HCT116 (cell line): ENCODE data around the gene RPL36AL. TPM values are rescaled to one million over a fixed set of nuclear protein-coding genes. Genes with fewer than 3 reads are reported as not detected.
"Not testable (repeated sequence)": the region's sequence is repeated elsewhere in the genome, so short reads cannot be mapped to it uniquely, and the experiment has no call there.

ENCODE experiments used
- ATAC-seq: fragments of 200-7000 bp; cut with Tn5 transposase; 2 replicates; pipeline ENCODE4 v1.9.1; 2020; ENCODE audit warnings: mild to moderate bottlenecking, moderate library complexity
- BruUV-seq: library from RNA; stranded (reverse); fragments of 400-500 nt; replicated peaks from 2 replicates; lab custom pipeline; 2021; lab: Mats Ljungman, UMichigan
- CTCF ChIA-PET: fragments of 300-600 bp; sonication (Branson Sonifier 250); formaldehyde crosslinking; loops from one replicate; lab custom pipeline; 2021; ENCODE audit warnings: antibody characterized with exemption; lab: Charles Lee
- POLR2A ChIA-PET: fragments of 300-600, 350-600 bp; sonication (Branson Sonifier 250); formaldehyde crosslinking; loops from one replicate; lab custom pipeline; 2021; ENCODE audit warnings: antibody characterized with exemption; lab: Charles Lee
- RAD21 ChIA-PET, 2 experiments: fragments of 300-600 bp; sonication (Branson Sonifier 250); formaldehyde crosslinking; loops; one replicate each; lab custom pipeline; 2023; ENCODE audit warnings: low total read pairs in 2 of 2; ENCODE audit not compliant: uncharacterized antibody in 2 of 2, unreplicated experiment in 2 of 2, low non-redundant PET in 1 of 2; lab: Charles Lee
- DNase-seq: peaks from one replicate; pipeline ENCODE4 v3.0.0-alpha.2; 2010; ENCODE audit warnings: low read depth, low spot score
- H2AFZ ChIP-seq: fragments of 200-600 bp; shearing (Covaris generic), sonication (generic); 2 replicates; pipeline ENCODE4 v1.6.1; 2017; ENCODE audit warnings: low read depth, mixed run types, mixed read lengths, antibody characterized with exemption, low read length; ENCODE audit not compliant: poor library complexity, severe bottlenecking
- H3K27ac ChIP-seq: 2 replicates; pipeline ENCODE4 v1.5.1; 2012; ENCODE audit warnings: low read depth, low read length
- H3K27me3 ChIP-seq: fragments of 200-600 bp; sonication (generic); 2 replicates; pipeline ENCODE4 v1.6.1; 2016; ENCODE audit warnings: mixed run types, low read length, mixed read lengths; ENCODE audit not compliant: insufficient read depth
- H3K36me3 ChIP-seq, 2 experiments: fragments of 200-500 bp in 1 of 2; fragments of 200-600 bp in 1 of 2; sonication (Bioruptor generic) in 1 of 2; sonication (generic) in 1 of 2; 2 replicates each; pipeline versions ENCODE4 v1.5.1 to v1.6.1; 2014 to 2016; ENCODE audit warnings: low read length in 2 of 2, inconsistent platforms in 1 of 2, mixed read lengths in 1 of 2, mixed run types in 1 of 2; ENCODE audit not compliant: insufficient read depth in 2 of 2, control insufficient read depth in 1 of 2
- H3K4me1 ChIP-seq, 2 experiments: fragments of 200-600 bp in 1 of 2; sonication (generic) in 1 of 2; 2 replicates each; pipeline versions ENCODE4 v1.5.1 to v1.6.1; 2012 to 2017; ENCODE audit warnings: low read length in 2 of 2, inconsistent platforms in 1 of 2, mild to moderate bottlenecking in 1 of 2, mixed read lengths in 1 of 2, mixed run types in 1 of 2, moderate library complexity in 1 of 2; ENCODE audit not compliant: insufficient read depth in 2 of 2, control insufficient read depth in 1 of 2
- H3K4me2 ChIP-seq: fragments of 200-600 bp; sonication (generic); 2 replicates; pipeline ENCODE4 v1.6.1; 2017; ENCODE audit warnings: mixed run types, low read length, mixed read lengths
- H3K4me3 ChIP-seq, 2 experiments: fragments of 200-600 bp in 1 of 2; sonication (generic) in 1 of 2; replicated peaks in 1 of 2; 2 replicates each; pipeline ENCODE4 v1.5.1; 2011 to 2016; ENCODE audit warnings: low read length in 2 of 2, control low read depth in 1 of 2, low read depth in 1 of 2, mild to moderate bottlenecking in 1 of 2, mixed read lengths in 1 of 2, mixed run types in 1 of 2
- H3K79me2 ChIP-seq: fragments of 200-600 bp; sonication (generic); 2 replicates; pipeline ENCODE4 v1.6.1; 2017; ENCODE audit warnings: mild to moderate bottlenecking, mixed run types, low read length, moderate library complexity, mixed read lengths; ENCODE audit not compliant: insufficient read depth
- H3K9ac ChIP-seq: fragments of 200-600 bp; sonication (generic); 2 replicates; pipeline ENCODE4 v1.6.1; 2016; ENCODE audit warnings: low read length, mixed read lengths
- H3K9me2 ChIP-seq: fragments of 200-600 bp; sonication (generic), shearing (Covaris generic); 2 replicates; pipeline ENCODE4 v1.6.1; 2017; ENCODE audit warnings: mixed run types, mild to moderate bottlenecking, moderate library complexity; ENCODE audit not compliant: insufficient read depth
- H3K9me3 ChIP-seq, 2 experiments: fragments of 200-500 bp in 1 of 2; fragments of 200-600 bp in 1 of 2; sonication (Bioruptor generic) in 1 of 2; sonication (generic) in 1 of 2; 2 replicates each; pipeline ENCODE4 v1.6.1; 2014 to 2017; ENCODE audit warnings: low read length in 2 of 2, mixed read lengths in 2 of 2, inconsistent platforms in 1 of 2, low read depth in 1 of 2, mild to moderate bottlenecking in 1 of 2, mixed run types in 1 of 2, moderate library complexity in 1 of 2; ENCODE audit not compliant: control insufficient read depth in 1 of 2, insufficient read depth in 1 of 2
- H4K20me1 ChIP-seq: fragments of 200-600 bp; sonication (generic), shearing (Covaris generic); 2 replicates; pipeline ENCODE4 v1.6.1; 2017; ENCODE audit warnings: mixed run types, mild to moderate bottlenecking, moderate library complexity; ENCODE audit not compliant: insufficient read depth
- FOSL1 ChIP-seq: IDR thresholded peaks from 2 replicates; pipeline ENCODE4 v1.6.1; 2012; ENCODE audit warnings: low read depth
- POLR2A ChIP-seq: IDR thresholded peaks from 2 replicates; pipeline ENCODE4 v1.7.0; 2011; ENCODE audit warnings: borderline replicate concordance; ENCODE audit not compliant: insufficient read depth, insufficient read length; ENCODE audit errors: extremely low read depth
- SIN3A ChIP-seq: IDR thresholded peaks from 2 replicates; pipeline ENCODE4 v1.6.1; 2012; ENCODE audit warnings: low read depth
- TCF7L2 ChIP-seq: IDR thresholded peaks from 2 replicates; pipeline ENCODE4 v1.7.0; 2011; ENCODE audit warnings: borderline replicate concordance, inconsistent platforms; ENCODE audit not compliant: insufficient read depth, insufficient read length; ENCODE audit errors: extremely low read depth
- YY1 ChIP-seq: IDR thresholded peaks from 2 replicates; pipeline ENCODE4 v1.6.1; 2011; ENCODE audit warnings: low read length, low read depth, moderate library complexity, mild to moderate bottlenecking; ENCODE audit not compliant: insufficient replicate concordance; ENCODE audit errors: extremely low read depth
- ZNF274 ChIP-seq: fragments of 200-500 bp; sonication (Bioruptor generic); IDR thresholded peaks from 2 replicates; pipeline ENCODE4 v1.6.1; 2014; ENCODE audit warnings: mild to moderate bottlenecking, low read depth, low read length, inconsistent platforms
- intact Hi-C: fragments of 100-400 bp; cut with micrococcal nuclease; formaldehyde crosslinking; loops from 2 replicates; pipeline ENCODE4 v1.10.0; 2022
- total RNA-seq: library from RNA; stranded (reverse); gene quantifications from one replicate; pipeline ENCODE4 v1.2.1, GENCODE V29; 2021; ENCODE audit not compliant: unreplicated experiment
- TF ChIP-seq, protein P1 (sequence below): IDR thresholded peaks from 2 replicates; pipeline ENCODE4 v1.6.1; 2012
- TF ChIP-seq, protein P2 (sequence below): IDR thresholded peaks from 2 replicates; pipeline ENCODE4 v1.6.1; 2011; ENCODE audit warnings: mild to moderate bottlenecking, low read length, moderate library complexity; ENCODE audit not compliant: insufficient replicate concordance; ENCODE audit errors: extremely low read depth
- TF ChIP-seq, protein P3 (sequence below), 3 experiments: fragments of 200-600 bp in 1 of 3; sonication (generic) in 1 of 3; IDR thresholded peaks in 2 of 3; conservative IDR thresholded peaks in 1 of 3; 2 replicates each; pipeline ENCODE4 v1.5.1; 2012 to 2017; ENCODE audit warnings: low read depth in 2 of 3, low read length in 2 of 3, antibody characterized with exemption in 1 of 3, borderline replicate concordance in 1 of 3, control low read depth in 1 of 3, mild to moderate bottlenecking in 1 of 3, mixed read lengths in 1 of 3, mixed run types in 1 of 3, moderate library complexity in 1 of 3; ENCODE audit not compliant: insufficient read depth in 1 of 3

Gene RPL36AL
- total RNA-seq, 1 experiment from 2014 or later: 212 TPM

DNA sequence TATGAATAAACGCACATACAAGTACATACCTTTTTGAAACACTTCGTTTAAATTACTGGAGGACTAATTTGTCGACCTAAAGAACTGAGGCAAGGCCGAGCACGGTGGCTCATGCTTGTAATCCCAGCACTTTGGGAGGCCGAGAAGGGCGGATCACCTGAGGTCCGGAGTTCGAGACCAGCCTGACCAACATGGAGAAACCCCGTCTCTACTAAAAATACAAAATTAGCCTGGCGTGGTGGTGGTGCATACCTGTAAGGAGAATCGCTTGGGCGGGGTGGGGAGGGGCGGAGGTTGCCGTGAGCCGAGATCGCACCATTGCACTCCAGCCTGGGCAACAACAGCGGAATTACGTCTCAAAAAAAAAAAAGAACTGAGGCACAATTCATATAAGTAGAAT is 1.2 kb downstream of the RPL36AL start:
- Histone ChIP-seq H3K4me3 (peak overlapping the region; percentile 82 to 96), H3K4me2 (peak overlapping the region; percentile 74), H3K27ac (peak overlapping the region; percentile 86), H3K36me3 (peaks cover 11 to 17% of the 10 kb centered on the region in 2 experiments; a peak in 3 of 4 replicates), H3K4me1 (peaks cover 6 to 37% of the 10 kb centered on the region in 2 experiments; a peak in 3 of 4 replicates), H3K79me2 (peaks cover 71% of the 10 kb centered on the region), H3K9ac (peak overlapping the region; percentile 94)
- POLR2A ChIA-PET, H4K20me1 ChIP-seq, BruUV-seq, ATAC-seq, CTCF ChIA-PET, H3K9me3 ChIP-seq, intact Hi-C loops, H3K27me3 ChIP-seq, DNase-seq, H2AFZ ChIP-seq, H3K9me2 ChIP-seq: not testable (repeated sequence)
- RAD21 ChIA-PET: interaction anchor here in 1 of 2 experiments (2.1 kb wide), 1 partner anchor 15 kb away, joined by 5 read pairs; no protein-coding TSS in a partner anchor

DNA sequence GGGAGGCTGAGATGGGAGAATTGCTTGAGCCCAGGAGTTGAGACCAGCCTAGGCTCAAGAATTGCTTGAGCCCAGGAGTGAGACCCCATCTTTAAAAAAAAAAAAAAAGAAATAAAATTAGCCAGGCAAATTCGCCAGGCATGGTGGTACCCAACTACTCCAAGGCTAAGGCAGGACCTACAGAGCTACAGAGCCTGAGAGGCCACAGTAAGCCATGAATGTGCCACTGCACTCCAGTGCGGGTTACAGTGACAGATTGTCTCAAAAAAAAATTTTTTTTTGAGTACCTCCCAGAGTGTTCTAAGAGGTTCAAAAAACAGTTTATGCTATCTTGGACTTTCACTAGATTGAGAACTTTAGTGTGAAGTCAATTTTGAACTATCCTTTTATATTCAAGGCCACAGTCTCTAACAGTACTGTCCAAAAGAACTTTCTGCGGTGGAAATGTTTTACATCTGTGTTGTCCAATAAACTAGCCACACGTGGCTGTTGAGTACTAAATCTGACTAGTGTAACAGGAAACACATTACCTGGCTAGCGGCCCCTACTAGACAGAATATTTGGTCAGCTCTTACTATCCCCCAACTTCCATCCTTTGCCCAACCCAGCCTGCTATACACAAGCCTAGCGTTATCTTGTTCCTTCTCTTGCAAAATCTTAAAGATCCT is 2.4 kb downstream of the RPL36AL start:
- TF ChIP-seq, protein P1, sequence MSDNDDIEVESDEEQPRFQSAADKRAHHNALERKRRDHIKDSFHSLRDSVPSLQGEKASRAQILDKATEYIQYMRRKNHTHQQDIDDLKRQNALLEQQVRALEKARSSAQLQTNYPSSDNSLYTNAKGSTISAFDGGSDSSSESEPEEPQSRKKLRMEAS: no peak
- TF ChIP-seq TCF7L2 (no peak), YY1 (no peak), ZNF274 (no peak), SIN3A (no peak), POLR2A (no peak), FOSL1 (no peak)
- TF ChIP-seq, protein P2, sequence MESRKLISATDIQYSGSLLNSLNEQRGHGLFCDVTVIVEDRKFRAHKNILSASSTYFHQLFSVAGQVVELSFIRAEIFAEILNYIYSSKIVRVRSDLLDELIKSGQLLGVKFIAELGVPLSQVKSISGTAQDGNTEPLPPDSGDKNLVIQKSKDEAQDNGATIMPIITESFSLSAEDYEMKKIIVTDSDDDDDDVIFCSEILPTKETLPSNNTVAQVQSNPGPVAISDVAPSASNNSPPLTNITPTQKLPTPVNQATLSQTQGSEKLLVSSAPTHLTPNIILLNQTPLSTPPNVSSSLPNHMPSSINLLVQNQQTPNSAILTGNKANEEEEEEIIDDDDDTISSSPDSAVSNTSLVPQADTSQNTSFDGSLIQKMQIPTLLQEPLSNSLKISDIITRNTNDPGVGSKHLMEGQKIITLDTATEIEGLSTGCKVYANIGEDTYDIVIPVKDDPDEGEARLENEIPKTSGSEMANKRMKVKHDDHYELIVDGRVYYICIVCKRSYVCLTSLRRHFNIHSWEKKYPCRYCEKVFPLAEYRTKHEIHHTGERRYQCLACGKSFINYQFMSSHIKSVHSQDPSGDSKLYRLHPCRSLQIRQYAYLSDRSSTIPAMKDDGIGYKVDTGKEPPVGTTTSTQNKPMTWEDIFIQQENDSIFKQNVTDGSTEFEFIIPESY: no peak
- TF ChIP-seq, protein P3, sequence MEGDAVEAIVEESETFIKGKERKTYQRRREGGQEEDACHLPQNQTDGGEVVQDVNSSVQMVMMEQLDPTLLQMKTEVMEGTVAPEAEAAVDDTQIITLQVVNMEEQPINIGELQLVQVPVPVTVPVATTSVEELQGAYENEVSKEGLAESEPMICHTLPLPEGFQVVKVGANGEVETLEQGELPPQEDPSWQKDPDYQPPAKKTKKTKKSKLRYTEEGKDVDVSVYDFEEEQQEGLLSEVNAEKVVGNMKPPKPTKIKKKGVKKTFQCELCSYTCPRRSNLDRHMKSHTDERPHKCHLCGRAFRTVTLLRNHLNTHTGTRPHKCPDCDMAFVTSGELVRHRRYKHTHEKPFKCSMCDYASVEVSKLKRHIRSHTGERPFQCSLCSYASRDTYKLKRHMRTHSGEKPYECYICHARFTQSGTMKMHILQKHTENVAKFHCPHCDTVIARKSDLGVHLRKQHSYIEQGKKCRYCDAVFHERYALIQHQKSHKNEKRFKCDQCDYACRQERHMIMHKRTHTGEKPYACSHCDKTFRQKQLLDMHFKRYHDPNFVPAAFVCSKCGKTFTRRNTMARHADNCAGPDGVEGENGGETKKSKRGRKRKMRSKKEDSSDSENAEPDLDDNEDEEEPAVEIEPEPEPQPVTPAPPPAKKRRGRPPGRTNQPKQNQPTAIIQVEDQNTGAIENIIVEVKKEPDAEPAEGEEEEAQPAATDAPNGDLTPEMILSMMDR (IDR thresholded peaks at IDR 0.05 in 2 of 3, conservative IDR thresholded peaks at IDR 0.05 in 1 of 3; ENCODE audit: borderline replicate concordance in 1 of 3, insufficient read depth in 1 of 3, low read depth in 2 of 3, low read length in 2 of 3): no peak
- Histone ChIP-seq H3K36me3 (peaks cover 13 to 17% of the 10 kb centered on the region in 2 experiments; a peak in 3 of 4 replicates), H3K27ac (no peak overlapping the region), H3K79me2 (peaks cover 69% of the 10 kb centered on the region), H3K27me3 (no peaks in the 10 kb centered on the region), H3K9me2 (no peaks in the 10 kb centered on the region), H3K4me1 (peaks cover 6 to 34% of the 10 kb centered on the region in 2 experiments; a peak in 3 of 4 replicates), H3K4me2 (no peak overlapping the region), H2AFZ (no peak overlapping the region), H3K9ac (no peak overlapping the region), H4K20me1 (no peaks in the 10 kb centered on the region), H3K9me3 (no peaks in the 10 kb centered on the region), H3K4me3 (no peak overlapping the region)
- DNase-seq (no peak), ATAC-seq (no peak)
- ChIA-PET RAD21 (no interaction called here), CTCF (no interaction called here), POLR2A (no interaction called here)
- intact Hi-C loops: no loop called here
- BruUV-seq: no TSS peak
